NT2/D1 (cell line): ENCODE data around the gene PRSS48.

Experiments used
- DNase-seq: peaks from one replicate; pipeline ENCODE4 v3.0.0-alpha.2; 2011; ENCODE audit warnings: low read depth, low spot score
- H3K27me3 ChIP-seq: 2 replicates; pipeline ENCODE4 v1.6.0; 2011; ENCODE audit warnings: mild to moderate bottlenecking; ENCODE audit not compliant: insufficient read length, insufficient read depth
- H3K36me3 ChIP-seq: 2 replicates; pipeline ENCODE4 v1.6.1; 2011; ENCODE audit warnings: mild to moderate bottlenecking, low read length, mixed read lengths; ENCODE audit not compliant: insufficient read depth, insufficient read length
- H3K4me1 ChIP-seq: 2 replicates; pipeline ENCODE4 v1.5.1; 2011; ENCODE audit not compliant: insufficient read depth, insufficient read length
- H3K4me3 ChIP-seq: 2 replicates; pipeline ENCODE4 v1.5.1; 2011; ENCODE audit warnings: low read depth; ENCODE audit not compliant: insufficient read length
- H3K9ac ChIP-seq: 2 replicates; pipeline ENCODE4 v1.6.0; 2011; ENCODE audit warnings: low read depth; ENCODE audit not compliant: insufficient read length
- H3K9me3 ChIP-seq: 2 replicates; pipeline ENCODE4 v1.5.1; 2011; ENCODE audit warnings: mild to moderate bottlenecking, low read length; ENCODE audit not compliant: insufficient read depth
- SUZ12 ChIP-seq: IDR thresholded peaks from 2 replicates; pipeline ENCODE4 v1.6.1; 2011; ENCODE audit not compliant: insufficient read length, insufficient read depth; ENCODE audit errors: extremely low read depth
- YY1 ChIP-seq: IDR thresholded peaks from 2 replicates; pipeline ENCODE4 v1.6.1; 2011; ENCODE audit not compliant: insufficient read length, insufficient read depth
- ZNF274 ChIP-seq: IDR thresholded peaks from 2 replicates; pipeline ENCODE4 v1.6.1; 2011; ENCODE audit warnings: mild to moderate bottlenecking, low read depth, low read length

Gene PRSS48

GRCh38 chr4:151236036-151236435, 40.9 kb upstream of the PRSS48 start:
- no peak overlapping the region for H3K9ac ChIP-seq
- no peaks in the 10 kb centered on the region for H3K27me3 ChIP-seq
- no peak for DNase-seq
- H3K9me3 ChIP-seq: no peaks in the 10 kb centered on the region
- TF ChIP-seq YY1 (no peak), ZNF274 (no peak), SUZ12 (no peak)
- H3K36me3 ChIP-seq: no peaks in the 10 kb centered on the region
- H3K4me1 ChIP-seq: no peaks in the 10 kb centered on the region
- H3K4me3 ChIP-seq: no peak overlapping the region

GRCh38 chr4:151238477-151238876, 38.5 kb upstream of the PRSS48 start:
- DNase-seq: no peak
- H3K27me3 ChIP-seq: no peaks in the 10 kb centered on the region
- no peak overlapping the region for H3K4me3 ChIP-seq
- H3K36me3 ChIP-seq: no peaks in the 10 kb centered on the region
- TF ChIP-seq ZNF274: no peak
- no peak for TF ChIP-seq SUZ12
- no peak for TF ChIP-seq YY1
- H3K9ac ChIP-seq: no peak overlapping the region
- H3K4me1 ChIP-seq: no peaks in the 10 kb centered on the region
- no peaks in the 10 kb centered on the region for H3K9me3 ChIP-seq

DNA sequence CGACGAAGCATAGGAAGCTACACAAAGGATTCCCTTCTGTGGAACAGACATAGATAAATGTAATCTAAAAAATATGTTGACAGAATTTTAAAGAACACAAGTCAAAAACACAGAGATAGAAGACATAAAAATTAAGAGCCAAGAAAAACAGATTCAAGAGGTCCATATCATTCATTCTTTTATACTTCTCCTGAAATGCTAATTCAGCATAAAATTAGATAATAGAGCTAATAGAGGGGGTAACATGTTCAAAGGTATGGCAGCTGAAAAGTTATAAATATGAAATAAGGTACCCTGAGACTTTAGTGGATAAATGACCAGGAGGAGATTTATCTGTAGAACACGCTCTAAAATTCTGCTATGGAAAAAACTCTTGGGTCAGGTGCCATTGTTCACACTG, 37.4 kb upstream of the PRSS48 start:
- TF ChIP-seq ZNF274: no peak
- TF ChIP-seq SUZ12: no peak
- no peak for TF ChIP-seq YY1
- no peak overlapping the region for H3K9ac ChIP-seq
- H3K27me3 ChIP-seq: no peaks in the 10 kb centered on the region
- H3K36me3 ChIP-seq: no peaks in the 10 kb centered on the region
- H3K4me3 ChIP-seq: no peak overlapping the region
- H3K9me3 ChIP-seq: no peaks in the 10 kb centered on the region
- no peaks in the 10 kb centered on the region for H3K4me1 ChIP-seq
- DNase-seq: no peak

GRCh38 chr4:151242305-151242704, 34.7 kb upstream of the PRSS48 start:
- Histone ChIP-seq H3K4me1 (no peaks in the 10 kb centered on the region), H3K27me3 (no peaks in the 10 kb centered on the region), H3K4me3 (no peak overlapping the region), H3K36me3 (no peaks in the 10 kb centered on the region), H3K9me3 (no peaks in the 10 kb centered on the region), H3K9ac (no peak overlapping the region)
- TF ChIP-seq ZNF274 (no peak), SUZ12 (no peak), YY1 (no peak)
- DNase-seq: no peak

GRCh38 chr4:151246742-151247141, 30.2 kb upstream of the PRSS48 start:
- H3K27me3 ChIP-seq: no peaks in the 10 kb centered on the region
- no peaks in the 10 kb centered on the region for H3K36me3 ChIP-seq
- DNase-seq: no peak
- no peak overlapping the region for H3K4me3 ChIP-seq
- no peaks in the 10 kb centered on the region for H3K9me3 ChIP-seq
- TF ChIP-seq YY1: no peak
- no peak for TF ChIP-seq ZNF274
- no peak for TF ChIP-seq SUZ12
- no peak overlapping the region for H3K9ac ChIP-seq
- H3K4me1 ChIP-seq: no peaks in the 10 kb centered on the region

- Histone ChIP-seq H3K4me3 (no peak overlapping the region), H3K9me3 (no peaks in the 10 kb centered on the region), H3K4me1 (no peaks in the 10 kb centered on the region), H3K36me3 (no peaks in the 10 kb centered on the region), H3K9ac (no peak overlapping the region), H3K27me3 (no peaks in the 10 kb centered on the region)
- no peak for TF ChIP-seq YY1
- TF ChIP-seq SUZ12: no peak
- no peak for TF ChIP-seq ZNF274
- DNase-seq: no peak
These were observed 29.6 kb upstream of the PRSS48 start for GRCh38 chr4:151247395-151247794.

DNA sequence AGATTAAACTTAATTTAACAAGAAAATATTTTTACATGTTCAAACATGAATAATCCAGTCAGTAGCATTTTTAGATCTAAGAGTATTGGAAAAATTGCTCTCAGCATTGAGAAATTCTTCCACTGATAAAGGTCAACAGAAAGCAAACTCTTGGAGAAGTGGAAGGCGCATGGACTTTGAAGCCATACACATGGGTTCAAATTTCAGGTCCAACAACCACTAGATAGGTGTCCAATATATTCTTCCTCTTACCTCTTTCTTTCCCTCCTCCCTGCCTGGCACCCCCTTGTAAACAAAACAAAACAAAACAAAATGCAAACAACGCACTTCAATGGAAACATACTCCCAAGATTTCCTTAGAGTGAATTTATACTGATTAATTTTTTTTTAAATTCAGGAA, 28.4 kb upstream of the PRSS48 start:
- Histone ChIP-seq H3K9ac (no peak overlapping the region), H3K4me3 (no peak overlapping the region), H3K36me3 (no peaks in the 10 kb centered on the region), H3K9me3 (no peaks in the 10 kb centered on the region), H3K4me1 (no peaks in the 10 kb centered on the region), H3K27me3 (no peaks in the 10 kb centered on the region)
- TF ChIP-seq ZNF274: no peak
- TF ChIP-seq SUZ12: no peak
- no peak for TF ChIP-seq YY1
- no peak for DNase-seq
